GM12878 (cell line): ENCODE data around the gene HERC6. TPM values are rescaled to one million over a fixed set of nuclear protein-coding genes. Genes with fewer than 3 reads are reported as not detected.

Experiments used
- CREM ChIP-seq: IDR thresholded peaks from 2 replicates; pipeline ENCODE4 v1.6.1; 2014; ENCODE audit warnings: antibody characterized with exemption, low read depth
- MTA2 ChIP-seq: fragments of 450-650 bp; IDR thresholded peaks from 2 replicates; pipeline ENCODE4 v1.6.1; 2016; ENCODE audit warnings: low read depth, mild to moderate bottlenecking, moderate library complexity
- NBN ChIP-seq: fragments of 450-650 bp; IDR thresholded peaks from 2 replicates; pipeline ENCODE4 v1.6.1; 2016
- NFYA ChIP-seq: IDR thresholded peaks from 2 replicates; pipeline ENCODE4 v1.6.1; 2011; ENCODE audit warnings: low read depth, mild to moderate bottlenecking, low read length, improper control_type of control experiment, borderline replicate concordance
- RB1 ChIP-seq: fragments of 450-650 bp; formaldehyde crosslinking; IDR thresholded peaks from 2 replicates; pipeline ENCODE4 v1.6.1; 2017; ENCODE audit warnings: mild to moderate bottlenecking, borderline replicate concordance
- polyA plus RNA-seq, 11 experiments: library from polyadenylated mRNA; depleted of rRNA in 4 of 11; unstranded in 6 of 11; stranded (reverse) in 5 of 11; fragments of >200 nt; fragmentation: Nextera tagmentation in 4 of 11; fragmentation: Illumina TruSeq in 1 of 11; extraction: Ambion mirVana in 4 of 11; extraction: Trizol in 1 of 11; gene quantifications; 1 replicate in 1 of 11; 2 replicates in 10 of 11; pipeline versions ENCODE4 v1.2.1 to v1.2.3, GENCODE V29; 2011 to 2016; ENCODE audit warnings: inconsistent platforms in 2 of 11, missing spikeins in 2 of 11, low read depth in 1 of 11
- total RNA-seq, 4 experiments: library from RNA; depleted of rRNA in 3 of 4; stranded (reverse); fragments of >200 nt in 3 of 4; fragmentation: Illumina TruSeq in 1 of 4; extraction: Trizol in 1 of 4; gene quantifications; 2 replicates each; pipeline versions ENCODE4 v1.2.1 to v1.2.3, GENCODE V29; 2013 to 2021
- TF ChIP-seq, protein P1 (sequence below): fragments of 450-650 bp; IDR thresholded peaks from 2 replicates; pipeline ENCODE4 v1.6.1; 2018; ENCODE audit warnings: mild to moderate bottlenecking, low read depth, moderate library complexity; ENCODE audit not compliant: partially characterized antibody
- TF ChIP-seq, protein P2 (sequence below): IDR thresholded peaks from 2 replicates; pipeline ENCODE4 v1.6.1; 2012; ENCODE audit warnings: low read depth, low read length, improper control_type of control experiment
- TF ChIP-seq, protein P3 (sequence below): IDR thresholded peaks from 2 replicates; pipeline ENCODE4 v1.6.1; 2011; ENCODE audit warnings: mild to moderate bottlenecking, low read depth, low read length, moderate library complexity; ENCODE audit not compliant: insufficient replicate concordance

Gene HERC6
- total and polyA plus RNA-seq, 10 of the 15 experiments (the other 5 are each of a cell fraction or from before 2014, with no cell fraction given) = 1.7 to 26.4 (median 5.9) TPM

DNA sequence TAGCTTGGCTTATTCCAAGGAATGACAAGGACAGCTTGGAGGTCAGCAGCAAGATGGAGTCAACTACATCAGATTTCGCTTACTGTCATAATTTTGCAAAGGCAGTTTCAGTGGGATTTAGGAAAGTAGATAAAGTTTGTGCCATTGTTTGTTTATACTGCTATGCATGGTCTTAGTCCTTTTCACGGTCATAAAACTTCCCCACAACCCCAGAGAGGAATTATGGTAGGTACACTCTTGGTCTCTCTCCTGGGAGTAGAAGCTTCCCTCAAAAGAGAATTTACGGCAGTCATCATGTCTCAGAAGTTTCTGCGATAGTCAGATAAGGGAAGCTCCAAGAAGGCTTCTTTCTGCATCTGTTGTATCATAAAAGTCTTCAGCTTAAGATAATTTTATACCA lies 27.9 kb upstream of the HERC6 start (continued):
- TF ChIP-seq, protein P1, sequence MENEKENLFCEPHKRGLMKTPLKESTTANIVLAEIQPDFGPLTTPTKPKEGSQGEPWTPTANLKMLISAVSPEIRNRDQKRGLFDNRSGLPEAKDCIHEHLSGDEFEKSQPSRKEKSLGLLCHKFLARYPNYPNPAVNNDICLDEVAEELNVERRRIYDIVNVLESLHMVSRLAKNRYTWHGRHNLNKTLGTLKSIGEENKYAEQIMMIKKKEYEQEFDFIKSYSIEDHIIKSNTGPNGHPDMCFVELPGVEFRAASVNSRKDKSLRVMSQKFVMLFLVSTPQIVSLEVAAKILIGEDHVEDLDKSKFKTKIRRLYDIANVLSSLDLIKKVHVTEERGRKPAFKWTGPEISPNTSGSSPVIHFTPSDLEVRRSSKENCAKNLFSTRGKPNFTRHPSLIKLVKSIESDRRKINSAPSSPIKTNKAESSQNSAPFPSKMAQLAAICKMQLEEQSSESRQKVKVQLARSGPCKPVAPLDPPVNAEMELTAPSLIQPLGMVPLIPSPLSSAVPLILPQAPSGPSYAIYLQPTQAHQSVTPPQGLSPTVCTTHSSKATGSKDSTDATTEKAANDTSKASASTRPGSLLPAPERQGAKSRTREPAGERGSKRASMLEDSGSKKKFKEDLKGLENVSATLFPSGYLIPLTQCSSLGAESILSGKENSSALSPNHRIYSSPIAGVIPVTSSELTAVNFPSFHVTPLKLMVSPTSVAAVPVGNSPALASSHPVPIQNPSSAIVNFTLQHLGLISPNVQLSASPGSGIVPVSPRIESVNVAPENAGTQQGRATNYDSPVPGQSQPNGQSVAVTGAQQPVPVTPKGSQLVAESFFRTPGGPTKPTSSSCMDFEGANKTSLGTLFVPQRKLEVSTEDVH = no peak
- TF ChIP-seq RB1 (no peak), CREM (no peak), NFYA (no peak), NBN (no peak), MTA2 (no peak)
- TF ChIP-seq, protein P2, sequence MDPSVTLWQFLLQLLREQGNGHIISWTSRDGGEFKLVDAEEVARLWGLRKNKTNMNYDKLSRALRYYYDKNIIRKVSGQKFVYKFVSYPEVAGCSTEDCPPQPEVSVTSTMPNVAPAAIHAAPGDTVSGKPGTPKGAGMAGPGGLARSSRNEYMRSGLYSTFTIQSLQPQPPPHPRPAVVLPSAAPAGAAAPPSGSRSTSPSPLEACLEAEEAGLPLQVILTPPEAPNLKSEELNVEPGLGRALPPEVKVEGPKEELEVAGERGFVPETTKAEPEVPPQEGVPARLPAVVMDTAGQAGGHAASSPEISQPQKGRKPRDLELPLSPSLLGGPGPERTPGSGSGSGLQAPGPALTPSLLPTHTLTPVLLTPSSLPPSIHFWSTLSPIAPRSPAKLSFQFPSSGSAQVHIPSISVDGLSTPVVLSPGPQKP = no peak
- TF ChIP-seq, protein P3, sequence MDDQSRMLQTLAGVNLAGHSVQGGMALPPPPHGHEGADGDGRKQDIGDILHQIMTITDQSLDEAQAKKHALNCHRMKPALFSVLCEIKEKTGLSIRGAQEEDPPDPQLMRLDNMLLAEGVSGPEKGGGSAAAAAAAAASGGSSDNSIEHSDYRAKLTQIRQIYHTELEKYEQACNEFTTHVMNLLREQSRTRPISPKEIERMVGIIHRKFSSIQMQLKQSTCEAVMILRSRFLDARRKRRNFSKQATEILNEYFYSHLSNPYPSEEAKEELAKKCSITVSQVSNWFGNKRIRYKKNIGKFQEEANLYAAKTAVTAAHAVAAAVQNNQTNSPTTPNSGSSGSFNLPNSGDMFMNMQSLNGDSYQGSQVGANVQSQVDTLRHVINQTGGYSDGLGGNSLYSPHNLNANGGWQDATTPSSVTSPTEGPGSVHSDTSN = no peak
